Adrenal gland (tissue), 12 donors: ENCODE results near the gene PLPP4. TPM values are rescaled to one million over a fixed set of nuclear protein-coding genes. Genes with fewer than 3 reads are reported as not detected.

Experiments
- DNase-seq, 7 donors: peaks; one replicate each; pipeline ENCODE4 v3.0.0-alpha.2; 2019 to 2020
- H3K27ac ChIP-seq, 5 donors: fragments of 200-600 bp; sonication (generic) in 4 of 5; 1 replicate in 3 of 5; 2 replicates in 2 of 5; pipeline versions ENCODE4 v1.5.1 to v1.8.0; 2016 to 2020; ENCODE audit warnings: mild to moderate bottlenecking in 1 of 5
- H3K27me3 ChIP-seq: fragments of 200-600 bp; 2 replicates; pipeline ENCODE4 v1.8.0; 2021
- H3K36me3 ChIP-seq, 2 donors: fragments of 200-600 bp; replicated peaks in 1 of 2; 1 replicate in 1 of 2; 2 replicates in 1 of 2; pipeline versions ENCODE4 v1.5.1 to v1.8.0; 2018 to 2022
- H3K4me1 ChIP-seq, 2 donors: fragments of 200-600 bp; replicated peaks in 1 of 2; 1 replicate in 1 of 2; 2 replicates in 1 of 2; pipeline versions ENCODE4 v1.5.1 to v1.8.0; 2018 to 2021
- H3K4me3 ChIP-seq, 4 donors: fragments of 200-600 bp; sonication (generic) in 3 of 4; one replicate each; pipeline ENCODE4 v1.5.1; 2016 to 2018
- H3K9me3 ChIP-seq, 3 donors: fragments of 200-600 bp; sonication (generic) in 1 of 3; replicated peaks in 1 of 3; 1 replicate in 2 of 3; 2 replicates in 1 of 3; pipeline versions ENCODE4 v1.5.1 to v1.8.0; 2016 to 2021
- POLR2A ChIP-seq, 2 donors: fragments of 450-650 bp; IDR thresholded peaks; one replicate each; pipeline ENCODE4 v1.6.1; 2017; ENCODE audit warnings: antibody characterized with exemption in 2 of 2, mild to moderate bottlenecking in 2 of 2, moderate library complexity in 1 of 2
- WGBS, 4 donors: extraction: QIAGEN DNeasy Blood & Tissue Kit in 2 of 4; methylation state at CpG; one replicate each; pipeline versions ENCODE4 v1.1.5 to v1.1.7; 2013 to 2017; 5-methylcytosine and 5-hydroxymethylcytosine counted together
- intact Hi-C, 2 donors: fragments of 100-400 bp; cut with DNase I; formaldehyde crosslinking; loops; one replicate each; pipeline versions ENCODE4 v1.14.1 to v1.15.0; 2022 to 2023
- polyA plus RNA-seq, 3 donors: library from polyadenylated mRNA; stranded (reverse); fragments of 200-250 nt in 2 of 3; fragments of 350-450 nt in 1 of 3; fragmentation: Illumina TruSeq in 1 of 3; extraction: RNeasy Lipid Tissue Mini Kit (QIAGEN cat#74804) in 1 of 3; gene quantifications; one replicate each; pipeline ENCODE4 v1.2.3, GENCODE V29; 2013 to 2014
- total RNA-seq, 9 donors: library from RNA; depleted of rRNA in 4 of 9; stranded (reverse); fragments of >200 nt in 4 of 9; fragments of 120-200 nt in 1 of 9; fragmentation: NEBNext Ultra II Directional in 1 of 9; extraction: Animal tissue kit (Norgen Biotek cat#: 25700) in 1 of 9; gene quantifications; one replicate each; pipeline versions ENCODE4 v1.1.0 to v1.2.4, GENCODE V29; 2013 to 2023
- TF ChIP-seq, protein P1 (sequence below), 6 experiments: fragments of 450-650 bp in 4 of 6; fragments of 200-600 bp in 2 of 6; sonication (generic) in 1 of 6; IDR thresholded peaks; 1 replicate in 5 of 6; 2 replicates in 1 of 6; pipeline versions ENCODE4 v1.5.1 to v1.8.0; 2016 to 2021; ENCODE audit warnings: antibody characterized with exemption in 6 of 6, mild to moderate bottlenecking in 2 of 6, moderate library complexity in 1 of 6
- donor health status: healthy with polysubstance abuse.
- donor health status: Bipolar disorder and iron deficiency.
- donor health status: DM: yes; HTN: yes; CAD: no.
- donor health status: DM: no; HTN: no; CAD: no.
- donor health status: DM: no; HTN: no; CAD: no.
- donor health status: DM: yes; HTN: yes; CAD: no.

PLPP4 gene
- total and polyA plus RNA-seq, 12 donors: 0.09 to 1.4 TPM; not detected in 10

DNA sequence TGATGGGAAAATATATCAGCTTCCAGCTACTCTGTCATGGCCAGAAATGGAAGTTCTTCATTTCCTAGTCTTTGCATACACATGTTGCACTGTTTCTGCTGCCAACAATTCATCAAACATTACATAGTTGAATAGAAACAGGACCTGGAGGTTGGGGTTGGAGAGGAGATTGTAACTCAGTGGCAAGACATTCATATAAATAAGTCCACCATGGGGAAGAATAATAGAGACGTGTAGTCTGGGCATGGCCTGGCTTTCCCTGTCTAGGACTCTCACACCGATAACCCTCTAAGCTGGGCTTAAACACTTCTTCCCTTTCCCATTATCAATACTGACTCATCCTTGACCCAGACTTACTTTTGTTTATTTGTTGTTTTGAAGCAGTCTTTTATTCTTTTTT is 155.7 kb downstream of the PLPP4 start:
- intact Hi-C loops: no loop called here
- H3K36me3 ChIP-seq: no peaks in the 10 kb centered on the region
- no peak for TF ChIP-seq POLR2A (IDR thresholded peaks at IDR 0.05)
- TF ChIP-seq, protein P1, sequence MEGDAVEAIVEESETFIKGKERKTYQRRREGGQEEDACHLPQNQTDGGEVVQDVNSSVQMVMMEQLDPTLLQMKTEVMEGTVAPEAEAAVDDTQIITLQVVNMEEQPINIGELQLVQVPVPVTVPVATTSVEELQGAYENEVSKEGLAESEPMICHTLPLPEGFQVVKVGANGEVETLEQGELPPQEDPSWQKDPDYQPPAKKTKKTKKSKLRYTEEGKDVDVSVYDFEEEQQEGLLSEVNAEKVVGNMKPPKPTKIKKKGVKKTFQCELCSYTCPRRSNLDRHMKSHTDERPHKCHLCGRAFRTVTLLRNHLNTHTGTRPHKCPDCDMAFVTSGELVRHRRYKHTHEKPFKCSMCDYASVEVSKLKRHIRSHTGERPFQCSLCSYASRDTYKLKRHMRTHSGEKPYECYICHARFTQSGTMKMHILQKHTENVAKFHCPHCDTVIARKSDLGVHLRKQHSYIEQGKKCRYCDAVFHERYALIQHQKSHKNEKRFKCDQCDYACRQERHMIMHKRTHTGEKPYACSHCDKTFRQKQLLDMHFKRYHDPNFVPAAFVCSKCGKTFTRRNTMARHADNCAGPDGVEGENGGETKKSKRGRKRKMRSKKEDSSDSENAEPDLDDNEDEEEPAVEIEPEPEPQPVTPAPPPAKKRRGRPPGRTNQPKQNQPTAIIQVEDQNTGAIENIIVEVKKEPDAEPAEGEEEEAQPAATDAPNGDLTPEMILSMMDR (IDR thresholded peaks at IDR 0.05): no peak
- H3K9me3 ChIP-seq: peaks cover 0 to 10% (median 9%) of the 10 kb centered on the region in 3 donors
- no peaks in the 10 kb centered on the region for H3K27me3 ChIP-seq
- WGBS, 4 donors: 61 to 69% (median 66%) methylated on average over 2 of the region's 2 CpGs
- H3K4me3 ChIP-seq: no peak overlapping the region
- H3K4me1 ChIP-seq: no peaks in the 10 kb centered on the region
- no peak for DNase-seq
- H3K27ac ChIP-seq: no peak overlapping the region

DNA sequence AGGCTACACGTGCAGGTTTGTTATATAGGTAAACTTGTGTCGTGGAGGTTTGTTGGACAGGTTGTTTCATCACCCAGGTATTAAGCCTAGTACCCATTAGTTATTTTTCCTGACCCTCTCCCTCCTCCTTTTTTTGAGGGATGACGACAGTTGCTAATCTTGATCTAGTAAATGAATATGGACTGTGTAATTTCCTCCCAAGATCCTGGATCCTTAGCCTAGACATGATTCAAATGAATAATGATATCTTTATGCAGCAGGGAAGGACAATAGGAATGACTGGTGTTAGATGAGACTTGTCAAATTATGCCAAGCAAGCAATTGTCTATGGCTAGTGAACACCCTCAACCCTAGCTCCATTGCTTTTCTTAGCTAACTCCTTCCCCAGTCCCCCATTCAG is 156.2 kb downstream of the PLPP4 start:
- Histone ChIP-seq H3K27me3 (no peaks in the 10 kb centered on the region), H3K4me3 (no peak overlapping the region), H3K27ac (no peak overlapping the region), H3K4me1 (no peaks in the 10 kb centered on the region), H3K9me3 (peaks cover 0 to 10% (median 9%) of the 10 kb centered on the region in 3 donors), H3K36me3 (no peaks in the 10 kb centered on the region)
- DNase-seq: no peak
- intact Hi-C loops: no loop called here
- no peak for TF ChIP-seq POLR2A (IDR thresholded peaks at IDR 0.05)
- TF ChIP-seq, protein P1 (IDR thresholded peaks at IDR 0.05): no peak
- WGBS, 4 donors: 61 to 67% (median 63%) methylated on average over 3 of the region's 3 CpGs

DNA sequence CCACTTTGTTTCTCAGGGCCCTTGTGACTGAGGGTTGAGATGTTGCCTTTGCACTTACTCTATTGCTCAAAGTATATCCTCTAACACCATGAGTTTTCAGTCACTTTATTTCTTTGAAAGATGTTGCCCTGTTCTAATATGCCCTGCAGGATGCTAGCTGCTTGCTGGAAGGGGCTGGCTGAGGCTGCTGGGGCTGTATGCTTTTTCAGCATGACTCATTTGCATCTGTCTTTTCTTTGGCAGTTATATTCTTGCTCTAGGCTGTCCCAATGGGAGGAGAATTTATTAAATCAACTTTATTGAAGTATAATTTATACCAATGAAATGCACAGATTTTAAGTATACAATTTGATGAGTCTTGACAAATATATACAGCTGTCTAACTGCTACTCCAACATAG is 157.7 kb downstream of the PLPP4 start:
- no peak for DNase-seq
- Histone ChIP-seq H3K27ac (no peak overlapping the region), H3K36me3 (no peaks in the 10 kb centered on the region), H3K4me1 (no peaks in the 10 kb centered on the region), H3K4me3 (no peak overlapping the region), H3K27me3 (no peaks in the 10 kb centered on the region), H3K9me3 (peaks cover 0 to 10% (median 9%) of the 10 kb centered on the region in 3 donors)
- intact Hi-C loops: no loop called here
- TF ChIP-seq, protein P1 (IDR thresholded peaks at IDR 0.05): no peak
- TF ChIP-seq POLR2A (IDR thresholded peaks at IDR 0.05): no peak

DNA sequence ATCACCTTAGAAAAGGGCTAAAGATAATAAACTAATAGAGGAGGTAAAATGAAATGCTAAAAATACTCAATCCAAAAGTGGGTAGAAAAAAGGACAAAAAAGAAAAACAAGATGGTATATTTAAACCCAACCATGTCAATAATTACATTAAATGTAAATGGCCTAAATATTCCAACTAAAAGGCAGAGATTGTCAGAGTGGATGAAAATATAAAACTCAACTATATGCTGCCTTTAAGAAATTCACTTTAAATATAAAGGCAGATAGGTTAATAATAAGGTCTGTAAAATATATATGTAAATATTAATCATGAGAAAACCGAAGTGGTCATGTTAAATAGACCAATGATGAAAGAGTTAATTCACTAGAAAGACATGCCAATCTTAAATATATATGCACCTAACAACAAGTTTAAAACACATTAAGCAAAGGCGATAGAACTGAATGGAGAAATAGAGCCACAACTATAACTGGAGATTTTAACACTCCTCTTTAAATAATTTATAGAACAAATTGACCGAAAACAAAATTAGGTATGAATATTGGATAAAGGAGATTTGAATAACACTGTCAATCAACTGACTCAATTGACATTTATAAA is 159.4 kb downstream of the PLPP4 start:
- TF ChIP-seq POLR2A (IDR thresholded peaks at IDR 0.05): no peak
- TF ChIP-seq, protein P1 (IDR thresholded peaks at IDR 0.05): no peak
- Histone ChIP-seq H3K27me3 (no peaks in the 10 kb centered on the region), H3K4me1 (no peaks in the 10 kb centered on the region), H3K27ac (no peak overlapping the region), H3K4me3 (no peak overlapping the region), H3K9me3 (peaks cover 0 to 10% (median 9%) of the 10 kb centered on the region in 3 donors), H3K36me3 (no peaks in the 10 kb centered on the region)
- DNase-seq: no peak
- intact Hi-C loops: no loop called here
- 55 to 65% (median 56%) methylated on average over 3 of the region's 3 CpGs for WGBS, 4 donors
